ENCODE data around the gene SRSF1.
"Not testable (repeated sequence)": the region's sequence is repeated elsewhere in the genome, so short reads cannot be mapped to it uniquely, and the experiment has no call there.

DNA sequence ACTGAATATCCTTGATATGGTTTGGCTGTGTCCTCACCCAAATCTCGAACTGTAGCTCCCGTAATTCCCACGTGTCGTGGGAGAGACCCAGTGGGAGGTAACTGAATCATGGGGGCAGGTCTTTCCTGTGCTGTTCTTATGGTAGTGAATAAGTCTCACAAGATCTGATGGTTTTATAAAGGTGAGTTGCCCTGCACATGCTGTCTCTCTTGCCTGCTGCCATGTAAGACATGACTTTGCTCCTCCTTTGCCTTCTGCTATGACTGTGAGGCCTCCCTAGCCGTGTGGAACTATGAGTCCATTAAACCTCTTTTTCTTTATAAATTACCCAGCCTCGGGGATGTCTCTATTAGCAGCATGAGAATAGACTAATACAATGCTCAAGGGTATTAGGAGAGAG lies 37.2 kb upstream of the SRSF1 start:
- not testable (repeated sequence) for TF ChIP-seq CTCF, POLR2A (IDR thresholded peaks at IDR 0.05)
